GM12878 (cell line): ENCODE data around the gene ZFP1. TPM values are rescaled to one million over a fixed set of nuclear protein-coding genes. Genes with fewer than 3 reads are reported as not detected.

Experiments
- ATAC-seq: fragments of 200-7000 bp; cut with Tn5 transposase; 3 replicates; pipeline ENCODE4 v1.9.1; 2020; ENCODE audit warnings: mild to moderate bottlenecking, moderate library complexity
- BruUV-seq: library from RNA; stranded (reverse); fragments of 400-500 nt; replicated peaks from 2 replicates; lab custom pipeline; 2021; lab: Mats Ljungman, UMichigan
- CTCF ChIA-PET: fragments of 300-600 bp; sonication (Branson Sonifier 250); formaldehyde crosslinking; extraction: SDS; loops from one replicate; lab custom pipeline; 2021; ENCODE audit warnings: inconsistent platforms; lab: Yijun Ruan, JAX
- POLR2A ChIA-PET: fragments of 350-600 bp; formaldehyde crosslinking; extraction: SDS; loops from one replicate; lab custom pipeline; 2021; ENCODE audit warnings: inconsistent platforms; lab: Charles Lee
- RAD21 ChIA-PET: fragments of 300-600 bp; sonication (Branson Sonifier 250); formaldehyde crosslinking; loops from one replicate; lab custom pipeline; 2023; ENCODE audit warnings: antibody characterized with exemption; ENCODE audit not compliant: unreplicated experiment; lab: Charles Lee
- SMC1A ChIA-PET: fragments of 300-600 bp; sonication (Branson Sonifier 250); formaldehyde crosslinking; loops from one replicate; lab custom pipeline; 2023; ENCODE audit not compliant: unreplicated experiment, uncharacterized antibody; lab: Charles Lee
- DNase-seq: peaks from one replicate; pipeline ENCODE4 v3.0.0-alpha.2; 2011; ENCODE audit warnings: low read depth, low spot score
- FAIRE-seq: peaks from 3 replicates; lab custom pipeline; 2011; peaks lifted over from hg19 to GRCh38; lab: Jason Lieb, UNC
- H2AFZ ChIP-seq: 2 replicates; pipeline ENCODE4 v1.6.0; 2011; ENCODE audit warnings: low read depth, low read length, control low read depth; ENCODE audit not compliant: control insufficient read depth
- H3K27ac ChIP-seq: 2 replicates; pipeline ENCODE4 v1.5.1; 2011; ENCODE audit warnings: control low read depth; ENCODE audit not compliant: control insufficient read depth, insufficient read depth
- H3K27me3 ChIP-seq, 2 experiments: replicated peaks in 1 of 2; 2 replicates each; pipeline versions ENCODE4 v1.6.0 to v1.6.1; 2011; ENCODE audit warnings: low read length in 1 of 2; ENCODE audit not compliant: control insufficient read depth in 2 of 2, insufficient read depth in 2 of 2
- H3K36me3 ChIP-seq, 2 experiments: 2 replicates each; pipeline ENCODE4 v1.5.1; 2011; ENCODE audit warnings: low read length in 1 of 2; ENCODE audit not compliant: control insufficient read depth in 2 of 2, insufficient read depth in 2 of 2
- H3K4me1 ChIP-seq: 2 replicates; pipeline ENCODE4 v1.6.1; 2011; ENCODE audit warnings: mild to moderate bottlenecking, low read length, moderate library complexity, mixed read lengths; ENCODE audit not compliant: control insufficient read depth, insufficient read depth
- H3K4me2 ChIP-seq: 2 replicates; pipeline ENCODE4 v1.6.0; 2011; ENCODE audit warnings: control low read depth; ENCODE audit not compliant: control insufficient read depth, insufficient read depth
- H3K4me3 ChIP-seq: fragments of 200-600 bp; sonication (generic); 2 replicates; pipeline ENCODE4 v1.5.1; 2016
- H3K79me2 ChIP-seq: 2 replicates; pipeline ENCODE4 v1.6.0; 2011; ENCODE audit warnings: low read length; ENCODE audit not compliant: control insufficient read depth, insufficient read depth
- H3K9ac ChIP-seq: 2 replicates; pipeline ENCODE4 v1.8.0; 2011; ENCODE audit warnings: low read length, control low read depth, mixed read lengths; ENCODE audit not compliant: control insufficient read depth, insufficient read depth
- H3K9me3 ChIP-seq: replicated peaks from 3 replicates; pipeline ENCODE4 v1.5.1; 2011; ENCODE audit warnings: mild to moderate bottlenecking, low read length; ENCODE audit not compliant: control insufficient read depth, insufficient read depth
- H4K20me1 ChIP-seq: 2 replicates; pipeline ENCODE4 v1.6.0; 2011; ENCODE audit not compliant: control insufficient read depth, insufficient read depth
- ATF7 ChIP-seq: fragments of 450-650 bp; IDR thresholded peaks from 2 replicates; pipeline ENCODE4 v1.6.1; 2016; ENCODE audit warnings: low read depth, mild to moderate bottlenecking
- BCL11A ChIP-seq: IDR thresholded peaks from 2 replicates; pipeline ENCODE4 v1.6.1; 2011; ENCODE audit warnings: low read depth, low read length
- CBFB ChIP-seq: IDR thresholded peaks from 2 replicates; pipeline ENCODE4 v1.6.1; 2016; ENCODE audit warnings: antibody characterized with exemption, low read depth
- CEBPZ ChIP-seq: fragments of 150-350 bp; IDR thresholded peaks from 2 replicates; pipeline ENCODE4 v1.6.1; 2016; ENCODE audit warnings: low read depth, low read length
- CHD4 ChIP-seq: fragments of 200-600 bp; sonication (generic); IDR thresholded peaks from 2 replicates; pipeline ENCODE4 v1.6.1; 2016; ENCODE audit warnings: mild to moderate bottlenecking
- FOS ChIP-seq: IDR thresholded peaks from 3 replicates; pipeline ENCODE4 v1.6.1; 2011; ENCODE audit warnings: borderline replicate concordance; ENCODE audit not compliant: insufficient read length; ENCODE audit errors: extremely low read depth
- JUND ChIP-seq: IDR thresholded peaks from 2 replicates; pipeline ENCODE4 v1.6.1; 2012; ENCODE audit warnings: low read depth, mild to moderate bottlenecking, low read length, improper control_type of control experiment, moderate library complexity
- KDM1A ChIP-seq: fragments of 200-600 bp; sonication (generic); IDR thresholded peaks from 2 replicates; pipeline ENCODE4 v1.6.1; 2016; ENCODE audit warnings: borderline replicate concordance
- PAX5 ChIP-seq: IDR thresholded peaks from 2 replicates; pipeline ENCODE4 v1.6.1; 2011; ENCODE audit warnings: low read depth, low read length, borderline replicate concordance
- PAX8 ChIP-seq: fragments of 450-650 bp; IDR thresholded peaks from 2 replicates; pipeline ENCODE4 v1.6.1; 2017; ENCODE audit warnings: mild to moderate bottlenecking, moderate library complexity
- POLR2AphosphoS5 ChIP-seq: IDR thresholded peaks from 2 replicates; pipeline ENCODE4 v1.6.1; 2011; ENCODE audit warnings: mild to moderate bottlenecking, low read length, inconsistent platforms
- SIN3A ChIP-seq: IDR thresholded peaks from 2 replicates; pipeline ENCODE4 v1.6.1; 2012; ENCODE audit warnings: low read depth, low read length, improper control_type of control experiment
- SREBF2 ChIP-seq: IDR thresholded peaks from 2 replicates; pipeline ENCODE4 v1.6.1; 2012; ENCODE audit warnings: mild to moderate bottlenecking, low read length
- TCF7 ChIP-seq: IDR thresholded peaks from 2 replicates; pipeline ENCODE4 v1.6.1; 2014; ENCODE audit warnings: antibody characterized with exemption, borderline replicate concordance
- ZBTB33 ChIP-seq: fragments of 450-650 bp; IDR thresholded peaks from 2 replicates; pipeline ENCODE4 v1.6.1; 2017; ENCODE audit warnings: mild to moderate bottlenecking
- WGBS: methylation state at CpG from one replicate; pipeline ENCODE4 v1.1.6; 2016; ENCODE audit warnings: low lambda C conversion rate; ENCODE audit not compliant: insufficient replicate concordance, insufficient coverage; ENCODE audit errors: missing lambda C conversion rate; 5-methylcytosine and 5-hydroxymethylcytosine counted together
- in situ Hi-C: fragments of 300-500 bp; cut with MboI; formaldehyde crosslinking; loops from 9 replicates; pipeline ENCODE4 v1.14.3; 2018; ENCODE audit warnings: mixed read lengths
- intact Hi-C: fragments of 100-400 bp; cut with micrococcal nuclease; formaldehyde crosslinking; loops from one replicate; pipeline ENCODE4 v1.14.2; 2022; ENCODE audit not compliant: unreplicated experiment
- polyA plus RNA-seq, 11 experiments: library from polyadenylated mRNA; depleted of rRNA in 4 of 11; unstranded in 6 of 11; stranded (reverse) in 5 of 11; fragments of >200 nt; fragmentation: Nextera tagmentation in 4 of 11; fragmentation: Illumina TruSeq in 1 of 11; extraction: Ambion mirVana in 4 of 11; extraction: Trizol in 1 of 11; gene quantifications; 1 replicate in 1 of 11; 2 replicates in 10 of 11; pipeline versions ENCODE4 v1.2.1 to v1.2.3, GENCODE V29; 2011 to 2016; ENCODE audit warnings: inconsistent platforms in 2 of 11, missing spikeins in 2 of 11, low read depth in 1 of 11
- total RNA-seq, 4 experiments: library from RNA; depleted of rRNA in 3 of 4; stranded (reverse); fragments of >200 nt in 3 of 4; fragmentation: Illumina TruSeq in 1 of 4; extraction: Trizol in 1 of 4; gene quantifications; 2 replicates each; pipeline versions ENCODE4 v1.2.1 to v1.2.3, GENCODE V29; 2013 to 2021
- TF ChIP-seq, protein P1 (sequence below): fragments of 150-350 bp; IDR thresholded peaks from 2 replicates; pipeline ENCODE4 v1.6.1; 2014; ENCODE audit warnings: mild to moderate bottlenecking, low read depth, low read length

ZFP1 gene
- total and polyA plus RNA-seq, 10 of the 15 experiments (the other 5 are each of a cell fraction or from before 2014, with no cell fraction given), result 3.5 to 17.6 (median 14.7) TPM

DNA sequence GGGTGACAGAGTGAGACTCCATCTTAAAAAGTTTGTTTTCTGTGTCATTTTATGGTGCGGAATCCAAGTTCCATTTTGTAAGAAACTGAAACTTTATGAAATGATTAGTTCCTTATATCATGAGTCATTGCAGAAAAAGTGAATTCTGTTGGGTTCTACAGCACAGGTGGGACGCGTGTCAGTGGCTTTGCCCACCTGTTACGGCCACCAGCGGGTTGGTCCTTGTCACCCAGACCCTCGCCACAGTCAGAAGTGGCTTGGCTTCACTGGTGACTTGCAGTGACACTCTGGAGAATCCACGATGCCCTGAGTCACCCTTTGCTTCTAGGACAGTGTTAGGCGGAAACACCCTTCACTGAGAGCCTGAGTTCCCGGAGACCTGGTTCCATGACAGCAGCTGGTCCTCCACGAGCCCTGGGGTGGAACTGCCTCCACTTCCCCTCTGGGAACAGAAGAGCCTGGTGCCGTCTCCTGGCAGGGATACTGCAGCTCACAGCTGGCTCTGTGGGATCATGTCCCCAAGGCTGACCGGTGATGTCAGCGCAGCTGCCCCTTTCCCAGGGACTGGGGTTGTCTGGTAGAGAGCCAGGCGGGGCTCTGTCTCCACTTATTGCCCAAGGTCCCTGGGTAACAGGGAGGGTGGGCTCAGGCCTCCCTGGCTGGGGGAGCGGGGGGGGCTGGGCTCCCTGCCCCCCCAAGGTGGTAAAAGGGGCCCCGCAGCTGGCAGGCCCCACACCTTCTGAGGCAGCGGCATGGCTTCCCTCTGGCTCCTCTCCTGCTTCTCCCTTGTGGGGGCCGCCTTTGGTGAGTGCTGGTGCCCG, 70.1 kb downstream of the ZFP1 start, which contains the start of gene CTRB1 (continued):
- TF ChIP-seq CBFB (peak; percentile 16; the same call in 1 of the 2 replicates), CHD4 (no peak), PAX5 (peak; percentile 48; the same call in 1 of the 2 replicates), BCL11A (peak; percentile 40; the same call in 1 of the 2 replicates)

GRCh38 chr16:75219088-75219487, 70.8 kb downstream of the ZFP1 start:
- RAD21 ChIA-PET, result interaction anchor here (0.7 to 2.0 kb wide), 4 partner anchors 19 to 173 kb away, joined by 3 to 8 read pairs (median 5); no protein-coding TSS in a partner anchor

More at GRCh38 chr16:75219088-75219487, 70.8 kb downstream of the ZFP1 start:
- H4K20me1 ChIP-seq, result no peaks in the 10 kb centered on the region
- in situ Hi-C loops, result loop anchor here (10.0 kb wide), 1 partner anchor 546 kb away; no protein-coding TSS in a partner anchor
- H3K36me3 ChIP-seq, result no peaks in the 10 kb centered on the region
- H3K27me3 ChIP-seq, result no peaks in the 10 kb centered on the region
- no TSS peak for BruUV-seq
- H3K79me2 ChIP-seq, result no peaks in the 10 kb centered on the region
- H3K27ac ChIP-seq, result no peak overlapping the region; the same call in 1 of the 2 replicates
- SMC1A ChIA-PET, result interaction anchor here (0.7 to 1.6 kb wide), 5 partner anchors 19 to 230 kb away, joined by 3 to 9 read pairs (median 3); no protein-coding TSS in a partner anchor
- H3K9ac ChIP-seq, result no peak overlapping the region
- TF ChIP-seq TCF7 (no peak), JUND (no peak), PAX8 (no peak), ZBTB33 (no peak), KDM1A (no peak), POLR2AphosphoS5 (no peak), FOS (no peak), ATF7 (no peak), SREBF2 (no peak), SIN3A (no peak), CEBPZ (no peak)
- TF ChIP-seq, protein P1, sequence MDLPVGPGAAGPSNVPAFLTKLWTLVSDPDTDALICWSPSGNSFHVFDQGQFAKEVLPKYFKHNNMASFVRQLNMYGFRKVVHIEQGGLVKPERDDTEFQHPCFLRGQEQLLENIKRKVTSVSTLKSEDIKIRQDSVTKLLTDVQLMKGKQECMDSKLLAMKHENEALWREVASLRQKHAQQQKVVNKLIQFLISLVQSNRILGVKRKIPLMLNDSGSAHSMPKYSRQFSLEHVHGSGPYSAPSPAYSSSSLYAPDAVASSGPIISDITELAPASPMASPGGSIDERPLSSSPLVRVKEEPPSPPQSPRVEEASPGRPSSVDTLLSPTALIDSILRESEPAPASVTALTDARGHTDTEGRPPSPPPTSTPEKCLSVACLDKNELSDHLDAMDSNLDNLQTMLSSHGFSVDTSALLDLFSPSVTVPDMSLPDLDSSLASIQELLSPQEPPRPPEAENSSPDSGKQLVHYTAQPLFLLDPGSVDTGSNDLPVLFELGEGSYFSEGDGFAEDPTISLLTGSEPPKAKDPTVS, result no peak
- peaks cover 20% of the 10 kb centered on the region for H3K4me1 ChIP-seq
- CTCF ChIA-PET, result interaction anchor here (0.9 to 3.0 kb wide), 5 partner anchors 15 to 298 kb away, joined by 3 to 11 read pairs (median 5); no protein-coding TSS in a partner anchor
- WGBS, result 30% methylated on average over 2 of the region's 4 CpGs
- no peaks in the 10 kb centered on the region for H3K9me3 ChIP-seq
- DNase-seq, result no peak
- peak; percentile 10; the same call in 1 of the 3 replicates for ATAC-seq
- POLR2A ChIA-PET, result no interaction called here
- no peak overlapping the region for H3K4me3 ChIP-seq
- no peak for FAIRE-seq
- H3K4me2 ChIP-seq, result peak overlapping the region; percentile 42
- 0 out of 2 replicates have a peak overlapping the region, but pooled peaks have one; percentile 7 for H2AFZ ChIP-seq
- intact Hi-C loops, result loop anchor here (5.0 kb wide), 1 partner anchor 168 kb away; no protein-coding TSS in a partner anchor
